ENCODE data around the gene C1QB. TPM values are rescaled to one million over a fixed set of nuclear protein-coding genes. Genes with fewer than 3 reads are reported as not detected.

Gene C1QB
- total and polyA plus RNA-seq, 2 of the 8 experiments (the other 6 are each of a cell fraction or from before 2014, with no cell fraction given), result not detected

- H3K56ac ChIP-seq (replicated peaks; ENCODE audit: insufficient read length, low read depth, low read length), result no peak overlapping the region
- DNase-seq (ENCODE audit: low read depth in 1 of 2, low spot score in 2 of 2) (no peak), FAIRE-seq (no peak)
- H2BK15ac ChIP-seq (ENCODE audit: low read length), result no peak overlapping the region
- peak overlapping the region; percentile 16; the same call in 1 of the 2 replicates for H4K8ac ChIP-seq (ENCODE audit: extremely low read depth, insufficient read depth, low read length)
- ChIA-PET POLR2A (ENCODE audit: partially characterized antibody) (interaction anchor here (1.6 kb wide), 1 partner anchor 37 kb away, joined by 3 read pairs; no protein-coding TSS in a partner anchor), CTCF (ENCODE audit: partially characterized antibody) (interaction anchor here (1.1 to 4.1 kb wide), 2 partner anchors 8 to 36 kb away, joined by 3 to 33 read pairs; no protein-coding TSS in a partner anchor)
- H3K36me3 ChIP-seq (ENCODE audit: control insufficient read depth in 2 of 4, insufficient read depth in 4 of 4, low read length in 3 of 4), result no peaks in the 10 kb centered on the region
- no peak overlapping the region for H3K4ac ChIP-seq (replicated peaks; ENCODE audit: insufficient read length, low read depth, low read length)
- no peaks in the 10 kb centered on the region for H3K79me1 ChIP-seq (ENCODE audit: low read depth, low read length)
- peaks cover 0 to 6% (median 2%) of the 10 kb centered on the region in 4 experiments; a peak in 4 of 7 replicates for H3K4me1 ChIP-seq (replicated peaks in 1 of 4; ENCODE audit: control insufficient read depth in 3 of 4, insufficient read depth in 4 of 4, low read length in 3 of 4)
- H4K20me1 ChIP-seq (replicated peaks in 1 of 2; ENCODE audit: control insufficient read depth in 1 of 2, insufficient read depth in 2 of 2, low read length in 2 of 2), result peaks cover 5 to 6% of the 10 kb centered on the region in 2 experiments
- no peak overlapping the region for H4K91ac ChIP-seq (replicated peaks; ENCODE audit: insufficient read length, low read length)
- no peak overlapping the region for H2BK5ac ChIP-seq (ENCODE audit: low read depth, low read length)
- WGBS, 2 experiments (ENCODE audit: extremely low coverage in 1 of 2, insufficient coverage in 1 of 2, insufficient read length in 1 of 2, insufficient replicate concordance in 2 of 2, low coverage in 1 of 2, low lambda C conversion rate in 2 of 2, missing lambda C conversion rate in 1 of 2), result no CpG with 5 or more reads among the region's 60 CpGs
- no peak overlapping the region for H2BK12ac ChIP-seq (ENCODE audit: low read depth, low read length)
- no peak overlapping the region for H3K27ac ChIP-seq (ENCODE audit: low read depth, low read length)
- no peak overlapping the region for H3K18ac ChIP-seq (ENCODE audit: extremely low read depth, low read length)
- H3K4me2 ChIP-seq (ENCODE audit: insufficient read depth in 1 of 2, low read depth in 2 of 2, low read length in 2 of 2), result peak overlapping the region; percentile 71 to 76
- H2AFZ ChIP-seq (ENCODE audit: low read length), result no peak overlapping the region
- no peak overlapping the region for H2BK20ac ChIP-seq (ENCODE audit: low read length)
- H3K23me2 ChIP-seq (ENCODE audit: low read depth, low read length), result peaks cover 4% of the 10 kb centered on the region; the same call in 1 of the 2 replicates
- H3K79me2 ChIP-seq (ENCODE audit: control insufficient read depth in 1 of 2, insufficient read depth in 2 of 2, low read length in 2 of 2), result no peaks in the 10 kb centered on the region
- peaks cover 7 to 24% (median 15%) of the 10 kb centered on the region in 4 experiments for H3K27me3 ChIP-seq (replicated peaks in 1 of 4; ENCODE audit: control insufficient read depth in 3 of 4, extremely low read depth in 1 of 4, insufficient read depth in 3 of 4, low read length in 3 of 4)
- no peaks in the 10 kb centered on the region for H3K9me3 ChIP-seq (ENCODE audit: insufficient read depth in 2 of 2, low read depth in 1 of 2, low read length in 1 of 2)
- H4K5ac ChIP-seq (ENCODE audit: insufficient read length, low read depth, low read length), result no peak overlapping the region
- no peak overlapping the region for H3K14ac ChIP-seq (ENCODE audit: insufficient read length)
- peak overlapping the region in 1 of 4 experiments; percentile 53; a peak in 1 of 7 replicates for H3K9ac ChIP-seq (replicated peaks in 1 of 4; ENCODE audit: extremely low read depth in 1 of 4, low read depth in 3 of 4, low read length in 3 of 4)
- no peak overlapping the region for H2BK120ac ChIP-seq (replicated peaks; ENCODE audit: low read depth, low read length)
- H3K23ac ChIP-seq (ENCODE audit: insufficient read length), result no peak overlapping the region
- H2AK5ac ChIP-seq (ENCODE audit: low read depth, low read length), result no peak overlapping the region
- H3K4me3 ChIP-seq (ENCODE audit: extremely low read depth in 1 of 4, insufficient read depth in 2 of 4, low read depth in 3 of 4, low read length in 4 of 4), result peak overlapping the region; percentile 40 to 57 (median 50)
- TF ChIP-seq CHD1 (IDR thresholded peaks at IDR 0.05; ENCODE audit: low read depth, low read length) (no peak), SP2 (IDR thresholded peaks at IDR 0.05; ENCODE audit: low read length) (no peak), ATF2 (IDR thresholded peaks at IDR 0.05; ENCODE audit: low read length) (no peak), CHD2 (IDR thresholded peaks at IDR 0.05; ENCODE audit: low read length) (no peak), TBP (IDR thresholded peaks at IDR 0.05; ENCODE audit: low read depth, low read length) (no peak), EGR1 (IDR thresholded peaks at IDR 0.05; ENCODE audit: borderline replicate concordance, low read depth, low read length) (no peak), SIRT6 (IDR thresholded peaks at IDR 0.05; ENCODE audit: low read length) (no peak), SAP30 (IDR thresholded peaks at IDR 0.05; ENCODE audit: insufficient read depth, insufficient replicate concordance, low read length) (no peak), EZH2 (IDR thresholded peaks at IDR 0.05; ENCODE audit: low read depth, low read length, severe bottlenecking) (no peak), EP300 (IDR thresholded peaks at IDR 0.05; ENCODE audit: borderline replicate concordance in 1 of 2, low read depth in 2 of 2, low read length in 2 of 2) (no peak), POLR2A (IDR thresholded peaks at IDR 0.05; ENCODE audit: control extremely low read depth in 1 of 2, low read depth in 2 of 2, low read length in 2 of 2) (no peak), SUZ12 (IDR thresholded peaks at IDR 0.05; ENCODE audit: low read length) (no peak), GTF2F1 (IDR thresholded peaks at IDR 0.05; ENCODE audit: borderline replicate concordance, low read depth, low read length) (no peak)
These were observed 58.0 kb downstream of the C1QB start for GRCh38 chr1:22711071-22711470.
